HepG2 (cell line): ENCODE measurements around the gene MMS19. TPM values are rescaled to one million over a fixed set of nuclear protein-coding genes. Genes with fewer than 3 reads are reported as not detected.

ENCODE experiments used
- ARID5B ChIP-seq: IDR thresholded peaks from 2 replicates; pipeline ENCODE4 v1.4.0; 2020; ENCODE audit warnings: mild to moderate bottlenecking, missing genetic modification reagents
- CHCHD3 ChIP-seq: sonication (generic); formaldehyde crosslinking; IDR thresholded peaks from 2 replicates; pipeline ENCODE4 v1.8.0; 2022; ENCODE audit warnings: mild to moderate bottlenecking, missing genetic modification reagents, moderate library complexity
- E2F2 ChIP-seq: sonication (generic); formaldehyde crosslinking; IDR thresholded peaks from 2 replicates; pipeline ENCODE4 v1.4.0; 2020; ENCODE audit warnings: missing genetic modification reagents, borderline replicate concordance
- E2F5 ChIP-seq: sonication (generic); formaldehyde crosslinking; conservative IDR thresholded peaks from 2 replicates; pipeline ENCODE4 v1.4.0; 2020; ENCODE audit warnings: missing genetic modification reagents
- FIP1L1 ChIP-seq: fragments of 200-400 bp; formaldehyde crosslinking; IDR thresholded peaks from 2 replicates; pipeline ENCODE4 v1.6.1; 2018; ENCODE audit warnings: low read depth, mild to moderate bottlenecking, low read length, moderate library complexity, borderline replicate concordance; ENCODE audit not compliant: insufficient read depth
- HCFC1 ChIP-seq: fragments of 150-350 bp; IDR thresholded peaks from 2 replicates; pipeline ENCODE4 v1.6.1; 2014; ENCODE audit warnings: low read depth, low read length
- HOXA3 ChIP-seq: sonication (generic); formaldehyde crosslinking; IDR thresholded peaks from 2 replicates; pipeline ENCODE4 v1.5.0; 2020; ENCODE audit warnings: missing genetic modification reagents
- MTA1 ChIP-seq: sonication (generic); formaldehyde crosslinking; IDR thresholded peaks from 2 replicates; pipeline ENCODE4 v1.4.0; 2020; ENCODE audit warnings: missing genetic modification reagents, mild to moderate bottlenecking, borderline replicate concordance
- MYNN ChIP-seq: sonication (generic); formaldehyde crosslinking; IDR thresholded peaks from 2 replicates; pipeline ENCODE4 v1.4.0; 2020; ENCODE audit warnings: mild to moderate bottlenecking, low read depth, missing genetic modification reagents
- NCOA2 ChIP-seq: sonication (generic); formaldehyde crosslinking; IDR thresholded peaks from 2 replicates; pipeline ENCODE4 v1.8.0; 2022; ENCODE audit warnings: inconsistent platforms
- NCOR1 ChIP-seq: fragments of 200-600 bp; sonication (generic); IDR thresholded peaks from 2 replicates; pipeline ENCODE4 v1.7.0; 2017; ENCODE audit warnings: antibody characterized with exemption, low read length, borderline replicate concordance
- REL ChIP-seq: sonication (generic); formaldehyde crosslinking; conservative IDR thresholded peaks from 2 replicates; pipeline ENCODE4 v1.8.0; 2022; ENCODE audit warnings: mild to moderate bottlenecking, missing genetic modification reagents, moderate library complexity
- SPEN ChIP-seq: sonication (generic); formaldehyde crosslinking; IDR thresholded peaks from 2 replicates; pipeline ENCODE4 v1.5.1; 2020; ENCODE audit warnings: low read depth, mild to moderate bottlenecking, missing genetic modification reagents
- SSRP1 ChIP-seq: IDR thresholded peaks from 2 replicates; pipeline ENCODE4 v1.6.1; 2016; ENCODE audit warnings: control low read depth
- TBL1XR1 ChIP-seq: fragments of 150-350 bp; IDR thresholded peaks from 2 replicates; pipeline ENCODE4 v1.6.1; 2014; ENCODE audit warnings: borderline replicate concordance, low read length; ENCODE audit not compliant: partially characterized antibody
- ZNF207 ChIP-seq: fragments of 450-650 bp; IDR thresholded peaks from 2 replicates; pipeline ENCODE4 v1.6.1; 2016; ENCODE audit warnings: antibody characterized with exemption, borderline replicate concordance
- ZNF251 ChIP-seq: sonication (generic); formaldehyde crosslinking; IDR thresholded peaks from 2 replicates; pipeline ENCODE4 v1.9.0; 2021; ENCODE audit warnings: mild to moderate bottlenecking, missing genetic modification reagents
- ZNF326 ChIP-seq: sonication (generic); formaldehyde crosslinking; IDR thresholded peaks from 2 replicates; pipeline ENCODE4 v1.4.0; 2020; ENCODE audit warnings: missing genetic modification reagents, borderline replicate concordance
- ZNF331 ChIP-seq: sonication (generic); formaldehyde crosslinking; IDR thresholded peaks from 2 replicates; pipeline ENCODE4 v1.4.0; 2020; ENCODE audit warnings: missing genetic modification reagents
- ZNF33A ChIP-seq: sonication (generic); formaldehyde crosslinking; IDR thresholded peaks from 2 replicates; pipeline ENCODE4 v1.5.1; 2020; ENCODE audit warnings: missing genetic modification reagents, mild to moderate bottlenecking, moderate library complexity, borderline replicate concordance
- ZNF382 ChIP-seq: sonication (generic); formaldehyde crosslinking; IDR thresholded peaks from 2 replicates; pipeline ENCODE4 v1.5.0; 2020; ENCODE audit warnings: missing genetic modification reagents, mild to moderate bottlenecking, borderline replicate concordance
- ZNF549 ChIP-seq: sonication (generic); formaldehyde crosslinking; IDR thresholded peaks from 2 replicates; pipeline ENCODE4 v1.5.0; 2020; ENCODE audit warnings: missing genetic modification reagents
- ZSCAN5A ChIP-seq: sonication (generic); formaldehyde crosslinking; IDR thresholded peaks from 2 replicates; pipeline ENCODE4 v1.8.0; 2022; ENCODE audit warnings: mild to moderate bottlenecking, missing genetic modification reagents, borderline replicate concordance
- polyA plus RNA-seq, 8 experiments: library from polyadenylated mRNA; depleted of rRNA in 3 of 8; stranded (reverse) in 7 of 8; unstranded in 1 of 8; fragments of >200 nt; fragmentation: Illumina TruSeq in 4 of 8; extraction: Trizol in 4 of 8; gene quantifications; 2 replicates each; pipeline versions ENCODE4 v1.2.1 to v1.2.3, GENCODE V29; 2011 to 2016; ENCODE audit warnings: low read depth in 4 of 8, missing spikeins in 1 of 8, mixed read lengths in 1 of 8; ENCODE audit not compliant: insufficient read depth in 1 of 8
- total RNA-seq, 5 experiments: library from RNA; depleted of rRNA; stranded (reverse); fragments of >200 nt; fragmentation: Illumina TruSeq; extraction: Trizol; gene quantifications; 2 replicates each; pipeline ENCODE4 v1.2.3, GENCODE V29; 2016; ENCODE audit warnings: low read depth in 1 of 5

Gene MMS19
- total and polyA plus RNA-seq, 2 of the 13 experiments (the other 11 are each of a cell fraction or from before 2014, with no cell fraction given) = 76.4 to 107 TPM

GRCh38 chr10:97463363-97464132 is 34.7 kb downstream of the MMS19 start (continued):
- no peak for TF ChIP-seq E2F2
- TF ChIP-seq CHCHD3 = no peak
- no peak for TF ChIP-seq ZNF33A (CRISPR knock-in tag)
- TF ChIP-seq ARID5B (CRISPR knock-in tag) = peak; percentile 53; the same call in 1 of the 2 replicates
- TF ChIP-seq ZSCAN5A = 0 out of 2 replicates have a peak, but pooled peaks have one; percentile 19
- peak; percentile 65; the same call in 1 of the 2 replicates for TF ChIP-seq ZNF331 (CRISPR knock-in tag)
- no peak for TF ChIP-seq ZNF326 (CRISPR knock-in tag)
- TF ChIP-seq ZNF251 (CRISPR knock-in tag) = no peak
- TF ChIP-seq NCOR1 = no peak
- no peak for TF ChIP-seq SPEN (CRISPR knock-in tag)
- no peak for TF ChIP-seq E2F5 (CRISPR knock-in tag)
- TF ChIP-seq REL (CRISPR knock-in tag) = no peak
- TF ChIP-seq MYNN (CRISPR knock-in tag) = no peak
- no peak for TF ChIP-seq HOXA3 (CRISPR knock-in tag)
- no peak for TF ChIP-seq ZNF549
- no peak for TF ChIP-seq MTA1 (CRISPR knock-in tag)
- no peak for TF ChIP-seq ZNF207
- 0 out of 2 replicates have a peak, but pooled peaks have one; percentile 32 for TF ChIP-seq NCOA2
- TF ChIP-seq HCFC1 = no peak
- TF ChIP-seq TBL1XR1 = no peak
- peak; percentile 68; the same call in 1 of the 2 replicates for TF ChIP-seq SSRP1 (CRISPR knock-in tag)
- no peak for TF ChIP-seq ZNF382 (CRISPR knock-in tag)
- no peak for TF ChIP-seq FIP1L1
